NCI-H2196 (cell line): ENCODE data around the gene DTD1.

ENCODE experiments used
- DNase-seq: peaks from one replicate; lab custom pipeline; 2025; ENCODE audit not compliant: unreplicated experiment; lab: John Stamatoyannopoulos, UW

The DTD1 gene

DNA sequence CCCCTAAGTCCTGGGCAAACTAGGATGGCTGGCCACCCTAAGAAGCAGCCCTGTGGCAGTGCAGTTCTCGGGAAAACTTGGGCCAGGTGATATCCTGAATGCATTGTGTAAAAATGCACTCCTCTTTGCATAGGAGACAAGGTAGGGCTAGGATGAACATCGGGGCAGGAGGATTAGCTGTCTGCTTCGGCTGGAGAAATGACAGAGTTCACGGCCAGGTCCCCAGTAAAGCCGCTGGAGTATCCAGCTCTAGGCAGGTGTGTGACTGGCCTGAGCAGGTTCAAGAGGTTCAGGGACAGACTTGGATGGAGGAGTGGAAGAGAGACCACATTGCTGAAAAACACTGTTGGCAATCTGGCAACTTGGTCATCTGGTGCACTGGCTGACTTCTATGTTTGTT, 26.4 kb downstream of the DTD1 start:
- no peak for DNase-seq

GRCh38 chr20:18615020-18615650, 27.3 kb downstream of the DTD1 start:
- DNase-seq: no peak

GRCh38 chr20:18621004-18621403, 33.1 kb downstream of the DTD1 start:
- DNase-seq: no peak

- DNase-seq: no peak
Observed at GRCh38 chr20:18623156-18623910, 35.5 kb downstream of the DTD1 start.

DNA sequence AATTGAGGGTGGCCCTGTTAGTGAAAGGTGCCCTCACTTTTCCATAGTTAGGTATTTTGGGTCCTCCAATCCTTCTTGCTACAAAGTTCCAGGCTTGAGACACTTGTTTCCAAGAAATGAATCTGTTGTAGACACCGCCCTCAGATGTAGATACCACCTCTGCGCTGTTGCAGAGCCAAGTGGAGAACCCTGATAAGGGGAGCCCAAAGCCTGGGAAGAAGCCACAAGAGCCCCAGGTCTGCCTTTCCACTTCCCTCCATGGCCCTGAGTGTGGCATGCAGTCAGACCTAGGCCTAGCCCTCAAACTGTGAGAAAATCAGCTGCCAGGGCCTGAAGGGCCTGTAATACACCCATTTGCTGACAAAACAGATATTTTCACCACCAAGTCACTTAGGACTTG, 37.1 kb downstream of the DTD1 start:
- no peak for DNase-seq

DNA sequence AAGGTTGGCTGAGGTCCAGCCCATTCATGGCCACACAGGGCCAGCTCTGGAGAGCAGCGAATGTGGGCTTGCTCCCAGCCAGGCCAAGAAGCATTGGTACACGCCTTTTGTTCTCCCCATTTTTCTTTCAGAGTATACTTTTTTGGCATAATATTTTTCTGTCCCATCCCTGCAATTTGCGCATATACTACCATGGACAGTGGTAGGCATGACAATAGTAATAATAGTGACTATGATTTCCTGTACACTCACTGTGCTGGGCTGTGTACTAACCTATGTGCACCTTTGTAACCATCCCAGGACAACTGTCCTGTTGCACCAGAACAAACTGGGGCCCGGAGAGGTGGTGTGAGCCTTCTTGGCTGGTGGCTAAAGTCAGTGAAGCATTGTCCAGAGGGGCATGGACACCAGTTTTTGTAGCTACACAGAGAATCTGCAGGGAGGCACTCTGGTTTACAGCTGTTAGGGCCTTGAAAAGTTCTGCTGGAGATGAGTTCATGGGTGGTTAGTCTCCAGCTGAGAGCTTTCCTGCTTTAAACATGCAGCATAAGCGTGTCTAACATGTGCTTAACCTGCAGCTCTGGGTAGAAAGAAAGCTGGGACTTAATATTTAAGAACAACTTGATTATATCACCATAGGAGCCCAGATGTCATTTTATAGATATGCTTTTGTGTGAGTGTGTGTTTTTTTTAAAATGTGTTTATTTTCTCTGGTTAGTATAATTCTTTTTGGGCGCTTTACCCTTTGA, 38.2 kb downstream of the DTD1 start:
- no peak for DNase-seq

GRCh38 chr20:18628330-18628920, 40.6 kb downstream of the DTD1 start:
- peak; percentile 35 for DNase-seq

- DNase-seq: peak; percentile 62
Observed at GRCh38 chr20:18632196-18632789, 44.4 kb downstream of the DTD1 start.

- no peak for DNase-seq
Observed at GRCh38 chr20:18633411-18633810, 45.6 kb downstream of the DTD1 start.

- no peak for DNase-seq
Observed at GRCh38 chr20:18634501-18634900, 46.6 kb downstream of the DTD1 start.

DNA sequence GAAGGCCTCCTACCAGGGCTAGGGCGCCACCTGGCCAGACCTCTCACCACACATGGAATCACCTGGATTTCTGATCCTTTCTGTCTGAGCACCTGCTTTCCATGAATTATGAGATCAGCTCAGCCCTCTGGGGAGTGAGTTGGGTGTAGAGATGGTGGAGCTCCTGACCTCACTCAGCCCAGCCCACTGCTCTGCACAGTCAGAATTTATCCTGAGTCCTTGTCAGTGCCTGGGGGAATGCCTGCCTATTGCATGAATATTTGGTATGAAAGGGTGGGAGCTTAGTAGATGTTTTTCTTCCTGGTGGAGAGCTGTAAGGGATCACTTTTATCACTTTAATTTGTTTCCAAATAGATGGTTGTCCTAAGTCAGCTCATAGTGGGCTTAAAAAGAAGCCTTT, 47.5 kb downstream of the DTD1 start:
- no peak for DNase-seq

DNA sequence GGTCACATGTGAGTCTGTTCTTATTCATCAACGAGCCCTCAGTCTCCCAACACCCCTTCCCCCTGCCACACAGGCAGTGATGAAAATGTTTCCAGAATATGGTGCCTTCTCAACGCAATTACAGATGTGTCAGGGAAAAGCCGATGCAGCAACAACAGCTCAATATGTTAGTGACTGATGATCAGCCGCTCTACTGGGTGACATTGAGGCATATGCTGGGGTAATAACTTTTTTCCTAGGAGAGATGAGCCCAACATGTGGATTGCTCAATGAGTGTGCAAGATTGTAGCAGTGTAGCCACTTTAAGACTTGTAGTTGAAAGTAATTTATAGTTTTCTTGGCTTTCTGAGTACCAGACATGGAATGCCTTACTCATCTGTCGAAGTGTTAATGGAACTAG, 49.4 kb downstream of the DTD1 start:
- no peak for DNase-seq

GRCh38 chr20:18638768-18639167, 50.9 kb downstream of the DTD1 start:
- DNase-seq: no peak

- no peak for DNase-seq
Observed at GRCh38 chr20:18639501-18639979, 51.7 kb downstream of the DTD1 start.

GRCh38 chr20:18645196-18645745, 57.4 kb downstream of the DTD1 start:
- no peak for DNase-seq

- DNase-seq: no peak
Observed at GRCh38 chr20:18645851-18646250, 58.0 kb downstream of the DTD1 start.

GRCh38 chr20:18647777-18648176, 59.9 kb downstream of the DTD1 start:
- no peak for DNase-seq

DNA sequence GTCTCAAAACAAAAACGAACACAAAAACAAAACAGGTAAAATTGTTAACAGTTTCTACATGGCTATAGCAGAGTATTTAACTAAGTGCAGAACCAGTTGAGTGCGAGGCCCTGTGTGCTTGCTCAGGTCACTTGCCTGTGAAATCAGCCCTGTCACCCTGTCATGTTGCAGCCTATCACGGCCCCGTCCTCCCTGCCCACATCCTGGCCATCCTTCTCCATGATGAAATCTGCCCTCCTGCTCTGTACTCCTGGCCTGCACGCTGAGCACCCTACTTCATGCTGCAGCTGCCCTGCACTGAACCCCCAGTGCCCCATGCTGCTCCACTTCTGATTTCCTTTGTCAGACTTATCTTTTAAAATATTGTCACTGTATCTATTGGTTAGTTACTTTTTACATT, 62.4 kb downstream of the DTD1 start:
- no peak for DNase-seq

DNA sequence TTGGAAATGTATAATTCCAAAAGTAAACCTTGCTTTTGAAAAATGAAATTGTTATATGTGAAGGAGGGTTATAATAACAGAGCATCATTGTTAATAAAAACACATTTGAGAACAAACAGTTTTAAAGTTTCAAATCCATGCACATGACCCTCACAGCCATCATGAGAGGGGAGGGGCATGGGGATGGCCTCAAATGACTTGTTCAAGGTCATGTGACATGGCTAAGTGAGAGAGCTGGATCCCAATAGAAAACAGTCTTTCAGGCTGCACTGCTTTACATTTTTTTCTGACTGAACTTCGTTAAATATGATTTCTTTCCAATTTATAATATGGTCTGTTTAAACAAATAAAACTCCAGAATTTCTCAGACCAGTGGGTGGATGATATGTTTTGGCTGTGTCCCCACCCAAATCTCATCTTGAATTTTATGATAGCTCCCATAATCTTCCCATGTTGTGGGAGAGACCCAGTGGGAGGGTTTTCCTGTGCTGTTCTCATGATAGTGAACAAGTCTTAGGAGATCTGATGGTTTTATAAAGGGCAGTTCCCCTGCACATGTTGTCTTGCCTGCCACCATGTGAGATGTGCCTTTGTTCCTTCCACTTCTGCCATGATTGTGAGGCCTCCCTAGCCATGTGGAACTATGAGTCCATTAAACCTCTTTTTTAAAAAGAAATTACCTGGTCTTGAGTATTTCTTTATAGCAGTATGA, 66.0 kb downstream of the DTD1 start:
- no peak for DNase-seq

DNA sequence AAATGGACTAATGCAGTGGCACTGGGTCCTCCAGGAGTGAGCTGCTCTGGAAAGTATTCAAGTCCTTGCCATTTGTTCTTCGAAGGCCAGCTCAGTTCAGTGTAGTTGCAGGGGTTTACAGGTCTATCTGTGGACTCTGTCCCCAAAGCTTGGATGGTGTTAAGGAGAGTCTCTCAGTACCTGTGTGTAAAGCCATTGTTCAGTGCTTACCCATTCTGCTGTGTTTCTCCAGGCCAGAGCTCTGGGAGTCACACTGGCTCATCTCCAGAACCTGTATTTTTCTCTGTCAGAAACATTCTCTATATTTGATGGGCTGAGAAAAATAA, 66.6 kb downstream of the DTD1 start:
- no peak for DNase-seq
